ENCODE data around the gene RABGAP1L.

GRCh38 chr1:174167265-174167803 is 8.0 kb downstream of the RABGAP1L start:
- TF ChIP-seq FOXK1 (CRISPR knock-in tag; IDR thresholded peaks at IDR 0.05) (no peak), AFF4 (CRISPR knock-in tag; IDR thresholded peaks at IDR 0.05; ENCODE audit: borderline replicate concordance) (no peak), KAT7 (CRISPR knock-in tag; IDR thresholded peaks at IDR 0.05; ENCODE audit: borderline replicate concordance) (no peak), MAX (CRISPR knock-in tag; IDR thresholded peaks at IDR 0.05) (no peak), ATF3 (CRISPR knock-in tag; conservative IDR thresholded peaks at IDR 0.05) (no peak), CTCF (IDR thresholded peaks at IDR 0.05) (no peak), GABPB1 (CRISPR knock-in tag; IDR thresholded peaks at IDR 0.05) (no peak), ARID4B (CRISPR knock-in tag; IDR thresholded peaks at IDR 0.05; ENCODE audit: borderline replicate concordance) (no peak)
